Adipose tissue (tissue), 3 donors: ENCODE results near the gene KLRF2. TPM values are rescaled to one million over a fixed set of nuclear protein-coding genes. Genes with fewer than 3 reads are reported as not detected.
"Not testable (repeated sequence)": the region's sequence is repeated elsewhere in the genome, so short reads cannot be mapped to it uniquely, and the experiment has no call there.

Experiments used
- H3K27ac ChIP-seq: one replicate; pipeline ENCODE4 v1.5.1; 2013; ENCODE audit warnings: low read depth, low read length
- WGBS, 3 donors: extraction: QIAGEN DNeasy Blood & Tissue Kit; methylation state at CpG; one replicate each; pipeline ENCODE4 v1.1.7; 2013; 5-methylcytosine and 5-hydroxymethylcytosine counted together
- polyA plus RNA-seq, 3 donors: library from polyadenylated mRNA; stranded (reverse); fragments of 200-250 nt; gene quantifications; one replicate each; pipeline ENCODE4 v1.2.3, GENCODE V29; 2013
- donor health status: healthy with polysubstance abuse.
- donor health status: Bipolar disorder and iron deficiency.
- donor health status: healthy.

KLRF2 gene, protein sequence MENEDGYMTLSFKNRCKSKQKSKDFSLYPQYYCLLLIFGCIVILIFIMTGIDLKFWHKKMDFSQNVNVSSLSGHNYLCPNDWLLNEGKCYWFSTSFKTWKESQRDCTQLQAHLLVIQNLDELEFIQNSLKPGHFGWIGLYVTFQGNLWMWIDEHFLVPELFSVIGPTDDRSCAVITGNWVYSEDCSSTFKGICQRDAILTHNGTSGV
- not detected for polyA plus RNA-seq

DNA sequence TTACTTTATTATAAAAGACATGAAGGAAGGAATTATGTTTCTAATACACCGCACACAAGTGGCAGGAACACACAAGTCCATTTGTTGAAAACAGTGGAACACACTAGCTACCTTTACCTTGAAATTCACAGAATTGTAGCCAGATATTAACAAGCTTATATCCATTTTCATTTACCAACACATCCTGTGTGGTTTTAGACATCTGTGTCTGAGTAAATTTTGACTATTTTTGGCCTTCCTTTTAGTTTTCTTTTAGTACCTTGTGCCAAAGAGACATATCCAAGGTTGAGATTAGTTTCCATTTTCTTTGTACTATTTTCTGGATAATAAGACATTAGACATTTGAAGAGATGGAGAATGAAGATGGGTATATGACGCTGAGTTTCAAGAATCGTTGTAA is at the start of gene KLRF2:
Gene KLRF2 (plus strand): TSS at position 244 of the 400 bp plus-strand sequence. CDS start 107 bp downstream, at position 351.
- H3K27ac ChIP-seq = no peak within 1 kb of the TSS
- WGBS, 3 donors = 88 to 96% (median 96%) methylated on average over 3 of the region's 3 CpGs

DNA sequence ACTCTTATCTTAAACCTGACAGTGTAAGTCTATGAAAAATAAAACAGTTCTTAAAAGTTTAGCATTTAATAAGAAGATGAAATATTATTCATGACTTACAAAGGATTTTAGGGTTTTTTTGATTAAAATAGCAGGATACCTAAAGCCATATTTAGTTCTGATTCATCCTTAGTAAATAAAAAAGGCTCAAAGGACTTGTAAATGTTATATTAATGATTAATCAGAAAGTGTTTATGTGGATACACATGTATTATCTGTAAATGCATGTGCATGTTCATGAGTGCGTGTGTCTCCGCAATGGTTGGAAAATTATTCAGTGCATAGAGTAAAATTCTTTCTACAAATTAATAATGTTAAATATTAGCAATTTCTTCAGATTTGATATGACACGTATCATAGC is 49.6 kb upstream of the KLRF2 start:
- WGBS, 3 donors = 49 to 64% (median 64%) methylated on average over 3 of the region's 3 CpGs
- no peak overlapping the region for H3K27ac ChIP-seq

DNA sequence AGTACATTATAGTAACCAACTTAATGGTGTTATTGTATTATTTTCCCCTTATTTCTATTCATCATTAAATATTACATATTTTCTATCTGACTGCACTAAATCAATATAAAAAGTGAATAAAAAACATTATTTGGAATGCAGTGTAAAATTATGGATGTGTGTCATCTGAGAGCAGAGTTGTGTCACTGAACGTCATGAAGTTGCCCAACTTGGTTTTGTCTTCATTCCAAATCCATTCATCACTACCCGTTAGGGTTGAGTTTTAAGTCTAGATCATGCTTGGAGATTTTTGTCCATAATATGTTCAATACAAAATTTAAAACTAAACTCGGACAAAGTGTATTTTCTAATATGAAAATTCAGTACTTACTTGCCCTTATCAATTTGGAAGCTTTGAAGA is 37.9 kb upstream of the KLRF2 start:
- H3K27ac ChIP-seq = no peak overlapping the region
- WGBS, 3 donors = 59 to 62% (median 61%) methylated on average over 3 of the region's 3 CpGs

DNA sequence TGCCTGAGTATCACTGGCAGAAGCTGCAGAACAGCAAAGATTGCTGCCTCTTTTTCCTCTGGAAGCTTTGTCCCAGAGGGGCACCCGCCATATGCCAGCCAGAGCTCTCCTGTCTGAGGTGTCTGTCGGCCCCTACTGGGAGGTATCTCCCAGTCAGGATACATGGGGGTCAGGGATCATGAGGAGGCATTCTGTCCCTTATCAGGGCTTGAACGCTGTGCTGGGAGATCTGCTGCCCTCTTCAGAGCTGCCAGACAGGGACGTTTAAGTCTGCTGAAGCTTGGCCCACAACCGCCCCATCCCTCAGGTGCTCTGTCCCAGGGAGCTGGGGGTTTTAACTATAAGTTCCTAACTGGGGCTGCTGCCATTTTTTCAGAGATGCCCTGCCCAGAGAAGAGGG is 32.4 kb upstream of the KLRF2 start:
- WGBS, 3 donors = 65 to 86% (median 85%) methylated on average over 5 of the region's 5 CpGs
- no peak overlapping the region for H3K27ac ChIP-seq

DNA sequence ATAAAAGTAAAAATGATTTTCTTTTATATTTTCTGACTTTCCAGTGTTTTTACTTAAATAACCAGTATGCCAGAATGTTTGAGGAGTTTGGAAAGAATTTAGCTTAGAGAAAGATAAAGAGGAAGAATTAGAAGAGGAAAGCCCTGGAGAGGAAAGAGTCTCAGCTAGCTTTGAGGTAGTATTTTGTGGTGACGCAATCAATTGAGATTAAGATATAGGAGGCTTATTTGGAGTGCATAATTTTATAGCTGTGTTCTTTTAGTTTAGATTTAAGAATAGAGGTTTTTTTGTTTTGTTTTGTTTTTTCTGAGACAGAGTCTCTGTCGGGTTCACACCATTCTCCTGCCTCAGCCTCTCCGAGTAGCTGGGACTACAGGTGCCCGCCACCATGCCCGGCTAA is 30.2 kb upstream of the KLRF2 start:
- H3K27ac ChIP-seq = no peak overlapping the region
- 90 to 94% (median 91%) methylated on average over 4 to 5 of the region's 5 CpGs for WGBS, 3 donors

DNA sequence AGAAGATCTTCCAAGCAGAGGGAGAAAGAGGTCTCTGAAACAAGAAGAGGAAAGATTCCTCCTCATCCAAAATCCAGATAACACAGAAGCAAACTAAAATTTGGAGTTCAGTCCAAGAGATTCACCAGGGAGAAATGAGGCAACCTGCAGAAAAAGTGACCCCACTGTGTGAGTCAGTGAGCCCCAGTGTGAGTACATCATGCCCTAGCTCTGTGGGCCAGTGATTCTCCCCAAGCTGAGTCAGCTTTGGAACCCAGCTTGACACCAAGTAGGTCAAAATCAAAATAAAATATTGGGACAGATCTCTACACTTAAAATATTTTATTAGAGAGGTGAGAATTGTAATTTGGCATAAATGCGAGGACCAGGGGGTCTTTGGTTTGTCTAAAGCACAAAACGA is 29.4 kb upstream of the KLRF2 start:
- no peak overlapping the region for H3K27ac ChIP-seq
- WGBS, 3 donors = 74 to 95% (median 87%) methylated on average over 2 of the region's 2 CpGs

DNA sequence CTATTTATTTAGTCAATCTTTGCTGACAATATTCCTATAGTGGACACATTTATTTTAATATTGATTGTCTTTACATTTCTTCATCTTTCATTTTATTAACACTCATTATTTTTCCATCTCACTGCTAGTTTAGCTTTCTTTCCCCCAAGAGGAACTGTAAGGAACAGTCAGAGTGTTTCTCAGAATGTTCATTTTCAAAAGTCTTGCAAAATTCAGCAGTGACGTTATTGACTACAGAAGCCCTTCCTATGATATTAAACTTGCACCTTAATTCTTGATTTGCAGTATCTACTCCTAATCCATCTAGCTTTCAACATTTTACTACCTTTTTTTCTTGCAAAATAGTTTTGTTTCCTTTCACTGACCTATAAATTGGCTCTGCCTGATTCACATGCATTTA is 25.1 kb upstream of the KLRF2 start:
- 51 to 83% (median 58%) methylated on average over 1 of the region's 1 CpG for WGBS, 3 donors
- no peak overlapping the region for H3K27ac ChIP-seq

DNA sequence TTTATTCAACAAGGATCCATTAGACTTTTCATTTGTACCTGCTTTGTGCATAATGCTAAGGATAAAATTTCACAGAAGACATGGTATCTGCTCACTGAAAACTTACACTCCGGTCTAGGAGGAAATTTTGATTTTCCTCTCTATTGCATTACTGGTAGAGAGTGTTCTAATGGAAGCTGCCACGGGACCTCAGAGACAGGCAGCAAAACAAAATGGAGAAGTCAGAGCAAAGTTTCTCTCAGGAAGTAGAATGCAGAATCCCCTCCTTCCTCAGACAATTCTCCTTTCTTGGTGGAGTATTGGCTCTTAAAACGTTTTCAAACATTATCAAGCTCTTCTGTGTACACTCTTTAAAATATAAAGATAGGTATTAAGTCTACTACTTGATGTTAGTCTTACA is 24.4 kb upstream of the KLRF2 start:
- H3K27ac ChIP-seq = no peak overlapping the region

DNA sequence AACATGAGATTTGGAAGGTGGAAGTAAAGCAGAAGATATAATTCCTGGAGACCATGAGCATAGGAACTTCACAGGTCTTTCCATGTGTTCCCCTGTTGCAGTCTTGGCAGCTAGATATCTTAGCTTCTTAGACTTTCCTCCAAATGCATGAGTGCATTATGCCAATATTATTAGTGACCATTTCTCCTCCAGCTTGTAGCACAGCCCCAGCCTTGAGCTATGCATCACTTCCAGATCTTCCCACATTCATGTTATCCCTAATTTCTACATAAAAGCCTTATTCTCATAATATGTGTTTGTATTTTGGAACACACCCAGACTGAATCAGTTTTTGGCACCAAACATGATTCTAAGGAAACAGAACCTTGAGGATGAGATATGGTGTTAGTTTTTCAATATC is 23.2 kb upstream of the KLRF2 start:
- no peak overlapping the region for H3K27ac ChIP-seq

More for the DNA sequence above, 24.4 kb upstream of the KLRF2 start:
- WGBS, 3 donors = 44 to 59% (median 53%) methylated on average over 3 of the region's 3 CpGs

DNA sequence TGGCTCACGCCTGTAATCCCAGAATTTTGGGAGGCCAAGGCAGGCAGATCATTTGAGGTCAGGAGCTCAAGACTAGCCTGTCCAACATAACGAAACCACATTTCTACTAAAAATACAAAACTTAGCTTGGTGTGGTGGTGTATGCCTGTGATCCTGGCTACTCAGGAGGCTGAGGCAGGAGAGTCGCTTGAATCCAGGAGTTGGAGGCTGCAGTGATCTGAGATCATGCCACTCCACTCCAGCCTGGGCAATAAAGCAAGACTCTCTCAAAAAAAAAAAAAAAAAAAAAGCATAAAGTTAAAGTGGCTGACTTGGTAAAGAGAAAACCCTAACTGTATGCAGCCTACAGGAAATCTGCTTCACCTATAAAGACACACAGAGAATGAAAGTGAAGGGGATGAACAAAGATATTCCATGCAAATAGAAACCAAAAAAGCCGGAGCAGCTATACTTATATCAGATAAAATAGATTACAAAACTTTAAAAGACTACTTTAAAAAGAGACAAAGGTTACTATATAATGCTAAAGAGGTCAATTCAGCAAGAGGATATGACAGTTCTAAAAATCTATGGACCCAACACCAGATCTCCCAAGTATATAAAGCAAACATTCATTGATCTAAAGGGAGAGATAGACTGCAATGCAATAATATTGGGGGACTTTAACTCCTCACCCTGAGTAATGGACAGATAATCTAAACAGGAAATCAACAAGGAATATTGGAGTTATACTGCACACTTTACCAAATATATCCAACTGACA is 16.2 kb upstream of the KLRF2 start:
- WGBS, 3 donors = 46 to 68% (median 65%) methylated on average over 4 of the region's 4 CpGs
- no peak overlapping the region for H3K27ac ChIP-seq

DNA sequence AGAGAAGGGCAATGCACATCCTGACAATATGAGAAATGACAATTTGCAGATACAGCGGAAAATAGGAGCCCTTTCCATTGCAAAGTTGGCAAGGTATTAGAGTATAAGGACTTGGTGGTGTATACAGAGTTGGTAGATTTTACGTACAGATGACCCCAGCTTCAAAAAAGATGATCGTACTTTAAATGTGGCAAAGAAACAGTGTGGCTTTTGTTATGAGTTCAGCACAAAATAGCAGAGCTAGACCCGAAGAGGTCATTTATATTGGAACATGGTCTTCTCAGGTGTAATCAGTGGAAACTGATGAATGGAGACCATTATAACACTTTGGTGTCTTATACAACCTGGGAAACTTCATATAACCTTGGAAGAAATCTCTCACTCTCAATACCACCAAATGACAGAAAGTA is 14.4 kb upstream of the KLRF2 start:
- WGBS, 3 donors = 31 to 56% (median 32%) methylated on average over 4 of the region's 4 CpGs
- H3K27ac ChIP-seq = no peak overlapping the region

DNA sequence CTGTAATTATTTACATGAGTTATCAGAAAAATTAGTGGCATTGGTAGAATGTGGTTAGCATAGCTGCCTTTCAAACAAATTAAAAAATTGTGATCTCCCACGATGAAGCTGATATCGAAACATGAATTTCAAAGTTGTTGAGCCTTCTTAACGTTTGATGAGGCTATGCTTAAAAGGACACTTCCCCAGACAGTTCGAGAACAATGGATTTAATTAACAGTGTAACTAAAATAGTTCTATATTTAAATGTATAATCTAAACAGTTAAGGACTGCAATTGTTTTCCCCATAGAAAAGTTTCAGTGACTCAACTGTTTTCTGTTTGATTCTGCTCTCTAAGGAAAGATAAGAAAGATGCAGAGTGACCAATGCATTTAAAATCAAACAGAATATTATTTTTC is 13.8 kb upstream of the KLRF2 start:
- no peak overlapping the region for H3K27ac ChIP-seq
- WGBS, 3 donors = 22 to 63% (median 27%) methylated on average over 4 of the region's 4 CpGs

DNA sequence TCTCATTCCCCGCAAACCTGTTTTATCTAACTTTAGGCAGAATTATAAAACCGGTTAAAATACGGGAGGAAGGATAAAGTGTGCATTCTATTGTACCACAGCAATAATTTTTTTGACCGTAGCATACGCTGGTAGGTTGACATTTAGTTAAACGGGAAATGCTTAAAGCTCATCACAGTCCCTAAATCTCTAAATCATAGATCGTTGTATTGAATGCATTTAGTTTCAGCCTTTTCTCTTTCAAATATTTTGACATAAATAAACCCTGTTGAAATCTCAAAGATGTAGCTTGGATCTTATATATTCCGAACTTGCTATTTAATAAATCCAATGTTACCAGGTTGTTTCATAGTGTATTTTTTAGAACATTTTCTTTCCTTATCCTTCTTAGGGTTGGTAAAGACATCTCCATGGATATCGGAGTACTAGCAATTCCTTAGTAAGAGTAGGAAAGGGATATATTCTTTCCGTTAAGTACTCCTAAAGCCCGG is 12.9 kb upstream of the KLRF2 start:
- no peak overlapping the region for H3K27ac ChIP-seq
- 30 to 79% (median 32%) methylated on average over 11 of the region's 11 CpGs for WGBS, 3 donors

DNA sequence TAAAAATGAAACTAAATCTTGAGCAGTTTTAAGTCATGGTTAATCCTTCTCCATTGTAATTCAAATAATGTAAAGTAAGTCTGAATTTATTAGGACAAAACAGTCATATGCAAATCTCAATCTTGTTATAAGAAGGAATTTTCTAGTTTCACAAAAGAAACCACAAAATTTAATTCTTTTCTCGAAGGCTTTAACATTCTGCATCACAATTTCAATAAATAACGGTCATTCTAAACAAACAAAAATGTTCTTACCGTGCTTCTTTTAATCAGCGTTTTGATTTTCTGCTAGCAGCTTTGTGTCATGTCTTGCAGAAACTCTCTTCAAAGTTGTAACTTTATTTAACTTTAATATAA is 12.4 kb upstream of the KLRF2 start:
- H3K27ac ChIP-seq = no peak overlapping the region
- WGBS, 3 donors = 16 to 63% (median 18%) methylated on average over 4 of the region's 4 CpGs

DNA sequence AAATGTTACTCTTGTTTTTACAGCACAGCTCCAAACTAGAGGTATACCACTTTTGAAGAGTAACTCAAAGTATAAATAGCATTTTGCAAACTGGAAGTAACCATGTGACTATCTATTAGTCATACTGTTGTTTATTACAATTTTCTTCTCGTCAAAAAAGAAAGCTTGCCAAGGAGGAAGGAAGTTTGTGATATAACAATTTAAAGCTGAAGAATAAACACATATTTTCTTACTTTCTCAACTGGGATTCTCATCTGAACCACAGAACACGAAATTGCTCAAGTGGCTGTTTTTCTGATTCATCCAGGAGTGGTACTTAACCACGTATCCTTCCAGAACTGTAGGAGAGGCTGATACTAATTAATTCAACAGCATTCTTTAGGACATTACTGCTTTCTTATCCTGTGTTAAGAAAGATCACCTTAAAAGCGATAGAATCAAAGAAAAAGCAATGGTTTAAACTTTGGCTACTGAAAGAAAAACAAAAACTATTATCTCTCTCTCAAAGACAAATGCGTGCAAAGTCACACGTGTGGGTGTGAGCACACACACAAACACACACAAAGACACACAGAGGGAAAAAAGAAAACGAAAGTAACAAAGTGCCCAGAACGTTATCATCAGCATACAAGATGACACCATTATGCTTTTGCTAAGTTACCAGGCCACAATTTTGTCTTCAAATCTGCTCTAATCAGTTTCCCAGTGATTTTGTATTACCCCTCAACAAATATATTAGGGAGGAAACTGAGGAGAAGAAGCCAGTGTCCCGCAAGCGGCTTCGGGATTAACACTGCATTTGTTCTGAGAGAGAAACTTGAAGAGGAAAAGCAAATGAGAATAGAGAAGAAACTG is 11.8 kb upstream of the KLRF2 start, which contains the start of gene CLEC2B:
Gene CLEC2B (minus strand): TSS at position 48 of the 855 bp plus-strand sequence.
- WGBS, 3 donors = 3 to 16% (median 4%) methylated on average over 11 of the region's 11 CpGs

DNA sequence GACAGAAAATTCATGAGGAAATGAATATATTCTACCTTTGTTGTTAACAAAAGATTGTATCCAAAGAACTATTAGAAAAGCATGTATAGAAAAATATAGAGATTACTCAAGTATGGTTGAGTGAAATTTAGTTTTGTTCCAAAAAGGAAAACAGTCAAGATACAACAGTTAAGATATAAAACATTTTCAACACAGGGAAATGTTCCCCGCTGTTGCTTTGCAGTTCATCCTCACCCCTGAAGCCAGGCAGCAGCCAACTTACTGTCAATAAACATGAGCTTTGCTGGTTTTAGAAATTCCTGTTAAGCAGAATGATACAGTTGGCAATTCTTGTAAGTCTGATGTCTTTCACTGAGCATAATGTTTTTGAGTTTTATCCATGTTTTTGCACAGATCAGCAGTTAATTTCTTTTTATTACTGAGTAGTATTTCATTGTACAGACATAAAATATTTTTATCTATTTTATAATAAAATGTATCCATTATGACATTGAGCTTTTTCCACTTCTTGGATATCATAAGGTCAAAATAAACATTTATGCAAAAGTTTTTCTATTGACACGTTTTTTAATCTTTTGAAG is 10.9 kb upstream of the KLRF2 start:
- H3K27ac ChIP-seq = no peak overlapping the region
- 38 to 74% (median 48%) methylated on average over 2 of the region's 2 CpGs for whole genome bisulfite sequencing, 3 donors

More for the DNA sequence above, 11.8 kb upstream of the KLRF2 start, which contains the start of gene CLEC2B:
- H3K27ac ChIP-seq = no peak within 1 kb of the TSS

DNA sequence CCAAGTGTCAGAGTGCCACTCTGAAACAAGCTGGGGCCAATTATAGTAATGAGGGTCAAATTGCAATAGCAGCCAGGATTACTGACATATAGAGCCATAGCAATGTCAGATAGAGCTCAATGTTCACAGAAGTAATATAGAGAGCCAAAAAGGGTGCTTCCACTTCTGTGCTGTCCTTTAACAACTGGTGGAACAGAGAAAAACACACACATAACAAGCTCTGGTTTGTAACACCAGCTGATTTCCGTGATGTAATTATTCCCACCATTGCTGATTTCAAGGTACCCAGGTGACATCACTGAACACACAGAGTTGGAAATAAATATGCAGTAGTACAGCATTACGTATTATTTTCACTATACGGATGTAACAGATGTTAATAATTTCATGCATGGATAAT is 9.1 kb upstream of the KLRF2 start:
- no peak overlapping the region for H3K27ac ChIP-seq
- WGBS, 3 donors = 78 to 93% (median 91%) methylated on average over 3 of the region's 3 CpGs

DNA sequence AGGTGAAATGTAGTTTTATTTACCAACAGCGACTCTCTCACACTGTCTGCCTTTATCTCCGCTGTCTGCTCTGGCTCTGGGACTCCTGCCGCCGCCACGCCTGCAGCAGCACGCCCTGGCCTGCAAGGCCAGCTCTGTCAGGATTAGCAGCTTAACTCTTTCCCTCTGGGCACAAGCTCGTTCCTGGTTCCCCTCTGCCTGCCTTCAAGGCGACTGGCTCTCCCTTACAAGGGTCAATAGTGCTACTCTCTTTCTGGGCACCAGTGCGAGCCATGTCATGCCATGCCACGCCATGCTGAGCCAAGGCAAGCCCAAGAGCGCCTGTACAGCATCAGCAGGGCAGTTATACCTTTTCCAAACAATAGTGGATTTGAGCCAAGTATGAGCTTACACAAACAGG is 8.5 kb upstream of the KLRF2 start:
- no peak overlapping the region for H3K27ac ChIP-seq
- 70 to 90% (median 81%) methylated on average over 11 of the region's 11 CpGs for WGBS, 3 donors

DNA sequence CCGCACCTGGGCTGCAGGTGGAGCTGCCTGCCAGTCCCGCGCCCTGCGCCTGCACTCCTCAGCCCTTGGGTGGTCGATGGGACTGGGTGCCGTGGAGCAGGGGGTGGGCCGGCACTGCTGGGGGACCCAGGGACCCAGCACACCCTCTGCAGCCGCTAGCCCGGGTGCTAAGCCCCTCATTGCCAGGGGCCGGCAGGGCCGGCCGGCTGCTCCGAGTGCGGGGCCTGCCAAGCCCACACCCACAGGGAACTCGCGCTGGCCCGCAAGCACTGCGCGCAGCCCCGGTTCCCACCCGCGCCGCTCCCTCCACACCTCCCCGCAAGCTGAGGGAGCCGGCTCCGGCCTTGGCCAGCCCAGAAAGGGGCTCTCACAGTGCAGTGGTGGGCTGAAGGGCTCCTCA is 5.2 kb upstream of the KLRF2 start:
- 95 to 97% (median 96%) methylated on average over 17 to 26 of the region's 26 CpGs for WGBS, 3 donors
- not testable (repeated sequence) for H3K27ac ChIP-seq
